GM18519 (cell line): ENCODE results near the gene ELFN2.

ENCODE experiments used
- ATAC-seq: cut with Tn5 transposase; IDR thresholded peaks from one replicate; pipeline ENCODE4 v1.9.1; 2021; ENCODE audit warnings: mild to moderate bottlenecking, moderate library complexity; ENCODE audit not compliant: unreplicated experiment, low FRiP score

Gene ELFN2

GRCh38 chr22:37325039-37325395 is 102.3 kb downstream of the ELFN2 start:
- ATAC-seq: no peak

- ATAC-seq: no peak
These were observed 102.8 kb downstream of the ELFN2 start for GRCh38 chr22:37324340-37325038.

GRCh38 chr22:37320726-37321677 is 106.3 kb downstream of the ELFN2 start:
- ATAC-seq: no peak

GRCh38 chr22:37319469-37319868 is 107.8 kb downstream of the ELFN2 start:
- ATAC-seq: no peak

GRCh38 chr22:37318364-37319109 is 108.7 kb downstream of the ELFN2 start:
- ATAC-seq: no peak
